Neural progenitor cell (in vitro differentiated cells): ENCODE results near the gene NBEA. TPM values are rescaled to one million over a fixed set of nuclear protein-coding genes. Genes with fewer than 3 reads are reported as not detected.

Experiments used
- DNase-seq: peaks from one replicate; pipeline ENCODE4 v3.0.0-alpha.2; 2016; ENCODE audit warnings: low spot score
- H2AFZ ChIP-seq: fragments of 200-600 bp; sonication (generic); replicated peaks from 2 replicates; pipeline ENCODE4 v1.6.1; 2016; ENCODE audit warnings: antibody characterized with exemption
- H3F3A ChIP-seq: fragments of 200-600 bp; sonication (generic); 2 replicates; pipeline ENCODE4 v1.6.1; 2016; ENCODE audit warnings: antibody characterized with exemption, low read depth
- H3K27ac ChIP-seq: fragments of 200-600 bp; sonication (generic); 2 replicates; pipeline ENCODE4 v1.5.1; 2016; ENCODE audit warnings: mild to moderate bottlenecking
- H3K27me3 ChIP-seq: fragments of 200-600 bp; sonication (generic); 2 replicates; pipeline ENCODE4 v1.6.1; 2016; ENCODE audit warnings: mild to moderate bottlenecking, moderate library complexity
- H3K36me3 ChIP-seq: fragments of 200-600 bp; sonication (generic); 2 replicates; pipeline ENCODE4 v1.5.1; 2016
- H3K4me1 ChIP-seq: fragments of 200-600 bp; sonication (generic); 2 replicates; pipeline ENCODE4 v1.6.1; 2016; ENCODE audit warnings: mixed run types
- H3K4me2 ChIP-seq: fragments of 200-600 bp; sonication (generic); 2 replicates; pipeline ENCODE4 v1.6.1; 2016
- H3K4me3 ChIP-seq: fragments of 200-600 bp; sonication (generic); 2 replicates; pipeline ENCODE4 v1.5.1; 2016
- H3K79me2 ChIP-seq: fragments of 200-600 bp; sonication (generic); 2 replicates; pipeline ENCODE4 v1.6.1; 2016; ENCODE audit warnings: low read depth
- H3K9ac ChIP-seq: fragments of 200-600 bp; sonication (generic); 2 replicates; pipeline ENCODE4 v1.6.1; 2016
- H3K9me3 ChIP-seq: fragments of 200-600 bp; sonication (generic); 2 replicates; pipeline ENCODE4 v1.5.1; 2016; ENCODE audit warnings: low read depth
- H4K20me1 ChIP-seq: fragments of 200-600 bp; sonication (generic); 2 replicates; pipeline ENCODE4 v1.6.1; 2016; ENCODE audit warnings: low read depth
- H3K27ac Mint-ChIP-seq: 3 replicates; pipeline ENCODE4 v1.8.0; 2021; ENCODE audit warnings: mixed read lengths
- H3K27me3 Mint-ChIP-seq: 2 replicates; pipeline ENCODE4 v1.8.0; 2022; ENCODE audit warnings: low read depth, mild to moderate bottlenecking, inconsistent platforms, moderate library complexity, mixed read lengths; ENCODE audit not compliant: insufficient read depth
- H3K36me3 Mint-ChIP-seq: 3 replicates; pipeline ENCODE4 v1.8.0; 2021; ENCODE audit warnings: mixed read lengths
- H3K4me1 Mint-ChIP-seq: 3 replicates; pipeline ENCODE4 v1.8.0; 2021; ENCODE audit warnings: mixed read lengths
- H3K4me3 Mint-ChIP-seq: 3 replicates; pipeline ENCODE4 v1.8.0; 2021; ENCODE audit warnings: mild to moderate bottlenecking, moderate library complexity, mixed read lengths
- H3K9me3 Mint-ChIP-seq: 3 replicates; pipeline ENCODE4 v1.8.0; 2020; ENCODE audit warnings: mixed read lengths
- CTCF ChIP-seq: fragments of 200-600 bp; sonication (generic); IDR thresholded peaks from 2 replicates; pipeline ENCODE4 v1.5.1; 2017; ENCODE audit warnings: antibody characterized with exemption, mild to moderate bottlenecking
- EZH2 ChIP-seq: fragments of 200-600 bp; sonication (generic); IDR thresholded peaks from 2 replicates; pipeline ENCODE4 v1.6.1; 2017; ENCODE audit warnings: antibody characterized with exemption, mild to moderate bottlenecking, moderate library complexity
- EZH2phosphoT487 ChIP-seq: fragments of 200-600 bp; sonication (generic); IDR thresholded peaks from 2 replicates; pipeline ENCODE4 v1.6.1; 2017; ENCODE audit warnings: antibody characterized with exemption
- total RNA-seq: library from RNA; depleted of rRNA; stranded (reverse); fragments of >200 nt; gene quantifications from 2 replicates; pipeline ENCODE4 v1.2.3, GENCODE V29; 2015; ENCODE audit warnings: low replicate concordance

Gene NBEA
- total RNA-seq, 1 donor from 2014 or later, result 31.0 TPM

GRCh38 chr13:35255241-35255640 is 313.2 kb downstream of the NBEA start:
- TF ChIP-seq EZH2phosphoT487, result no peak
- TF ChIP-seq EZH2, result no peak
- TF ChIP-seq CTCF, result no peak
- no peak overlapping the region for H3K4me3 ChIP-seq
- H3K4me1 ChIP-seq, result no peaks in the 10 kb centered on the region
- Mint-ChIP-seq H3K27ac (no peak overlapping the region), H3K4me1 (no peaks in the 10 kb centered on the region), H3K9me3 (no peaks in the 10 kb centered on the region), H3K27me3 (peaks cover 2% of the 10 kb centered on the region), H3K36me3 (peaks cover 13% of the 10 kb centered on the region), H3K4me3 (no peak overlapping the region)
- no peaks in the 10 kb centered on the region for H3K79me2 ChIP-seq
- no peak overlapping the region for H2AFZ ChIP-seq
- no peaks in the 10 kb centered on the region for H3K9me3 ChIP-seq
- no peaks in the 10 kb centered on the region for H4K20me1 ChIP-seq
- DNase-seq, result no peak
- no peak overlapping the region for H3K27ac ChIP-seq
- H3K36me3 ChIP-seq, result peaks cover 2% of the 10 kb centered on the region
- no peaks in the 10 kb centered on the region for H3K27me3 ChIP-seq
- H3K9ac ChIP-seq, result no peak overlapping the region
- H3F3A ChIP-seq, result no peaks in the 10 kb centered on the region
- no peak overlapping the region for H3K4me2 ChIP-seq

DNA sequence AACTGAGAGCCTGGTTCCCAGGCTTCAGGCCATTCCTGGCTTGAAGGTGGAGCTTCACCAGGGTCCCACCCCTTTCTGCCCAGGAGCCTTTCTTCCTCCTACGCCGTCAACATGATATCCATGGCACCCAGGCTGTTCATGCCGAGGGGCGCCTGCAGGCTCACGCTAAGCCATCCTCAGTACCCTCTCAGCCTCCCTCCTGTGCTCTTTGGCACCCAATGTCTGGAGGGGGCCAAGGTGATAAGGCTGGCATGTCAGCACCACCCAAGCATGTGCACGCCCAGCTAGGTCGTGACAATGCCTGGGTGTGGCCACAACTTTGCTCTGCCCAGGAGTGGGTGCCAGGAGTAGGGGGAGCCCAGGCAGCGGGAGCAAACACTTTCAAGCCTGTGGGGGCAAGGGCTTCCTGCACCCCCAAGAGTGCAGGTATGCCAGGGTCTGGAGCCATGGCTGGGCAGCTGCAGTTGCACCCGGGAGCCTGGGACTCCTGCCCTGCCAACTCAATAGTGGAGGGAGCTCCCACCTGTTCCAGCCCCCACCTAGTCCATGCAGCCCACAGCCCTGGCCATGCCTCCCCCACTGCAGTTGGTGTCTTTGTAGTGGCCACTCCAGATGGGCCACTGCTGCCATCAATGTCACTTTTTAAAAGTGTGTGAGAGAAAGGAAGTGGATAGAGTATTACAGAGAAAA is 314.5 kb downstream of the NBEA start:
- no peak overlapping the region for H3K27ac ChIP-seq
- no peaks in the 10 kb centered on the region for H3K4me1 ChIP-seq
- no peak overlapping the region for H2AFZ ChIP-seq
- H3F3A ChIP-seq, result no peaks in the 10 kb centered on the region
- Mint-ChIP-seq H3K9me3 (no peaks in the 10 kb centered on the region), H3K27me3 (peaks cover 2% of the 10 kb centered on the region), H3K4me3 (no peak overlapping the region), H3K27ac (no peak overlapping the region), H3K36me3 (peaks cover 13% of the 10 kb centered on the region), H3K4me1 (no peaks in the 10 kb centered on the region)
- H4K20me1 ChIP-seq, result no peaks in the 10 kb centered on the region
- H3K4me3 ChIP-seq, result no peak overlapping the region
- no peaks in the 10 kb centered on the region for H3K27me3 ChIP-seq
- H3K4me2 ChIP-seq, result no peak overlapping the region
- H3K9ac ChIP-seq, result no peak overlapping the region
- no peak for TF ChIP-seq CTCF
- no peak for TF ChIP-seq EZH2phosphoT487
- no peaks in the 10 kb centered on the region for H3K79me2 ChIP-seq
- no peak for DNase-seq
- no peaks in the 10 kb centered on the region for H3K36me3 ChIP-seq
- H3K9me3 ChIP-seq, result no peaks in the 10 kb centered on the region

- H3K36me3 Mint-ChIP-seq, result peaks cover under 1% of the 10 kb centered on the region
- no peak overlapping the region for H3K27ac Mint-ChIP-seq
- no peak for DNase-seq
Observed at GRCh38 chr13:35260316-35260715, 318.2 kb downstream of the NBEA start.

More at GRCh38 chr13:35260316-35260715, 318.2 kb downstream of the NBEA start:
- peaks cover 7% of the 10 kb centered on the region for H3K9me3 ChIP-seq
- no peak overlapping the region for H3K4me2 ChIP-seq
- H3K4me1 ChIP-seq, result no peaks in the 10 kb centered on the region
- TF ChIP-seq EZH2 (no peak), CTCF (no peak), EZH2phosphoT487 (no peak)
- H3K36me3 ChIP-seq, result no peaks in the 10 kb centered on the region
- peaks cover 9% of the 10 kb centered on the region for H3K9me3 Mint-ChIP-seq
- no peaks in the 10 kb centered on the region for H3K27me3 ChIP-seq
- no peak overlapping the region for H2AFZ ChIP-seq
- no peaks in the 10 kb centered on the region for H3K4me1 Mint-ChIP-seq
- H4K20me1 ChIP-seq, result no peaks in the 10 kb centered on the region
- H3K4me3 Mint-ChIP-seq, result no peak overlapping the region
- H3K27ac ChIP-seq, result no peak overlapping the region
- H3K9ac ChIP-seq, result no peak overlapping the region
- H3K4me3 ChIP-seq, result no peak overlapping the region
- H3K79me2 ChIP-seq, result no peaks in the 10 kb centered on the region
- H3F3A ChIP-seq, result no peaks in the 10 kb centered on the region
- no peaks in the 10 kb centered on the region for H3K27me3 Mint-ChIP-seq
